Activated CD4-positive, alpha-beta T cell treated with anti-CD3 and anti-CD28 coated beads, Interleukin-2, Interleukin-4, amounts not matched to agents 100 ng/mL and 50 ng/mL, durations not matched to agents 16 hours and 8 hours (primary cell): Measurements from ENCODE around the gene PSME3.

Source experiments
- DNase-seq: peaks from one replicate; pipeline ENCODE4 v3.0.0-alpha.2; 2020; ENCODE audit warnings: low spot score

PSME3 gene

GRCh38 chr17:42817866-42818265 is 15.3 kb upstream of the PSME3 start:
- no peak for DNase-seq

DNA sequence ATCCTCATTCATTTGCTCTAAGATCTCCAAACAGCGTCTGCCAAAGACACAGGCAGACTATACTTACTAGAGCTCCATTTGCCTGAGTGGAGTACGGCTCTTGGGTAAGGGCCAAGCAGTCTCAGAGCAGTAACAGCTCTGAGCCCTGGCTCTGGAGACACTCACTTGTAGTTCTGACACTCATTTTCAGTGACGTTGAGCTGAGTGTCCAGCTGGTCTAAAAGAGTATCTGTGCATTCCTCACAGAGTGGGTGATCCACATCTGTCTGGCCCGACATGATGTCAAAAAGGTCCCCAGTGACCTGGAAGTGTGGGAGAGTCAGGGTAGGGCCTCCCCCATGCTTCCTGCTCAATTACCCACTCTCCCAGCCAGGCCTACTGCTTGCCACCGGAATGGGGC is 14.8 kb upstream of the PSME3 start:
- no peak for DNase-seq

DNA sequence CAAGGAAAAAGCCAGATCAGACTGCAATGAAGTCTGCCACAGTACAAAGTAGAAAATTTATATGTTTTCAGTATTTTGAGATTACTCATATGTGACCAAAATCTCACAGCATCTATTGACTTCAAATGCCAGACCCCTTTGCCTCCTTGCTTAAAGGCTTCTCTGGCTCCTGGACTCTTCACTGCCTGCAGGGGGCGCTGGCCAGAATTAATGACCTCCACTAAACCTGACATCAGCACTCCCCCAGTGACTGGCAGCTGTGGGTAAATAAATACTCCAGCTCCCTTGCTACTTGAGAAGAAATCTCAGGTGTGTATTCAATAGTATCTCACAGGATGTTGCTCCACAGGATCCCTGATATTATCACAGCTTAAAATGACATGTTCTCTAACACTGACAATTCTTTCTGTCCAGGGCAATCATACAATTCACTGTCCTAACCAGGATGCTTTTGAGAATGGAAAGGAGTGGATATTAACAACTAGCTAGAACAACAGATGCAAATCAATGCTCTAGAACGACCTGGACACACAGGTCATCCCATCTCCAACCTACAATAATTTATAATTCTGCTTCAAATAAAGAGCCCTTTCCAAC is 13.2 kb upstream of the PSME3 start:
- DNase-seq: peak; percentile 70

GRCh38 chr17:42821176-42821575 is 12.0 kb upstream of the PSME3 start:
- DNase-seq: no peak

GRCh38 chr17:42827472-42827871 is 5.7 kb upstream of the PSME3 start:
- DNase-seq: no peak

GRCh38 chr17:42830971-42831370 is 2.2 kb upstream of the PSME3 start:
- no peak for DNase-seq

DNA sequence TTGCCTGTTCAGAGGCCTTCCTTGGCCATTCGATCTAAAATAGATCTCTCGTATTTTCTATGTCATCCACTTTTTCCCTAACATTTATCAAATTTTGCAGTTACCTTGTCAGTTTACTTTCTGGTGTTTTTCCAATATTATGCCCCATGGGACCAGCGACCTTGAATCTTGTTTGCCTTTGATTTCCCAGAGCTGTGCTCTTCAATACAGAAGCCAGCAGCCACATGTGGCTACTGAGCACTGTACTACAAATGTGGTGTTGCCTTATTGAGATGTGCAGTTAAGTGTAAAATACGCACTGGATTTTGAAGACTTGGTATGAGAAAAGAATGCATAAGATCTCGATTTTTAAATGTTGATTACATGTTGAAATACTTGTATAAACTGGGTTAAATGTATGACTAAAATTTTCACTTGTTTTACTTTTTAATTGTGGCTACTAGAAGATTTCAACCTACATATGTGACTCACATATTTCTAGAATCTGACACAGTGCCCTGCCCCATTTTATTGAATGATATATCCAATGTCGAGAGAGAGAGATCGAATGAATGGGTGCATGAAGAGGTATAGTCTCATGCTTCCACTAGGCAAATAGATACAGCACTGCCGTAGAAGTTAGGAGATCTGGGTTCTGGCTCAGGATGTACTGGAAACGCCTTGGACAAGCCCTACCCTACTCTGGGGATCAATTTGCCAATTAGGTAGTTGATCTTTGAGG is 824 bp upstream of the PSME3 start:
- no peak for DNase-seq

DNA sequence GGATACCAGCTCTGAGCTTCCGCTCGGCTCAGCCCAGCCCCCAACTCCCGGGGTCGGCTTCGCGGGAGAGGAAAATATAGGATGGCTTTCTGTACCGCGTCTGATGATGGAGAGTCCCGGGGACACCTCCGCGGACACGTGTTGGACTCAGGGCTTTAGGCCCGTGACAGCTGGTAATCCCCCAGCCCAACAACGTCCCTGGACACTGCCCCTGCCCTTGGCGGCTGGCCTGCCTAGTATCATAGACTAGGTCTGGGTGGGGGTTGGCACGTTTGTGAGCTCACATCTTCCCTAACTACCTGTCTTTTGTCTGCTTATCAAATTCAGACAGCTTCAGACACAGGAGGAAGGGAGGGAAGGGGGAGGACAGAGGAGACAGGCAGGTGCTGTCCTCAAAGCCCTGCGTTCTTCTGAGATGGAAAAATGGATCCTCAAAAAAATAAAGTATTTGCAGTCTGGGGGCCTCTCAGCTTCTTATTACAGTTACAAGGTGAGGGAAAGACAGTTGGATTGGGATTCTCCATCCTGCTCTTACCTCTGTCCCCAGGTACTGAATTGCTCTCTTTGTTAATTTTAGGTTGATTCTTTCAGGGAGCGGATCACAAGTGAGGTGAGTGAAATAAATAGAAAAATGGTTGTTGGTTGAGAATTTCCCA is 698 bp downstream of the PSME3 start:
- peak; percentile 6 for DNase-seq

- no peak for DNase-seq
Measured at GRCh38 chr17:42835732-42836131, 2.5 kb downstream of the PSME3 start.

DNA sequence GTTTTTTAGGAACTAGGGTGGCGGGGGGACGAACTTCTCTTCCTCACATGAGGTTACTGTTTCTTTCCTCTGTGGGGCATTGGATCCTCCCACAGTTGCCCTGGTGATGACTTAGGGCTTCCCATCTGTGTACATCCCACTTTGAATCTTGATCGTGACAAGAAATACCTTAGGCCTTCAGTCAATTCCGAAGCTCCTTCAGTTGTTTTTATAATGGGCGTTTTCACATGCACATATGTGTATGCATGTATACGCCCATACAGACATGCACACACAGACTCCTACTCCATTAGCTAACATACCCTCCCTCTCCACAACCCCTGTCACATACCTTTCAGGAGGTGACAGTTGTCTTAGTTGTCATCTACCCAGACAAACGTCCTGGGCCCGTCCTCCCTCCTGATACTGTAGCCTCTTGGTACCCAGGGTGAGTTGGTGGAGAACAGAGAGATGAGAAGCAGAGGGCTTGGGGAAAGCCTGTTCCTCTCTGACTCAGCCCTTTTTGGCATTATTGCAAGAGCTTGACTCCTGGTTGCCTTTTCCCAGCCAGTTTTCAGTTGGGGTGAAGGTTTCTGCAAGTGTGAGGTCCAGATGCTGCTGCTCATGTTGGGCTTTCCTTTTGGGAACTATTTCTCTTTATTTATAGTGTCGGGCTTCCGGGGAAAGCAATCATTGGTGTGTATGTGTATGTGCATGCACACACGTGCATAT is 8.9 kb downstream of the PSME3 start:
- no peak for DNase-seq

DNA sequence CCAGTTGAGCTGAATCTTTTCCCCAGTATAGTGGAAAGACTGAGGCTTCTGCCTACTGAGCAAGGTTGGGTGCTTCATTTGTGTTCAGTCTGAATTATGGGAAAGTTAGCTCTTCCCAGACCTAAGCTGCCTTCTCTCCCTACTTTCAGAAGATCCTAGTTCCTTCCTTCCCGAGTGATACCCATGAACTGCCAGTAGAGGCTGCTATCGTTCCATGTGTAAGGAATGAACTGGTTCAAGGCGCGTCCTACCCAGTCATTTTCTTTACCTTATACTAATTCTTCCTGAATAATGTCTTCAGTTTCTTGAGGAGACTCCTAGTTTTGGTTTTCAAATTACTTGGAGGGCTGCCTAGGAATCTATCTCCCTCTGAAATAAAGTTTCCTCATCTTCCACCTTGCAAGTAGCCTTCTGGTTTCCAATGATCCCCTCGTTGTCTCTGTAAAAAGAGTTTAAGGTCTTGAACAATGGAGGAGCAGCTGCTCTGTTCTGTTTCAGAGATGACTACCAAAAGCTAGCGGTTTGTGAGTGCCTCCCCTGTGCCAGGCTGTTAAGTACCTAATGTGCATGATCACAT is 10.2 kb downstream of the PSME3 start:
- DNase-seq: no peak

DNA sequence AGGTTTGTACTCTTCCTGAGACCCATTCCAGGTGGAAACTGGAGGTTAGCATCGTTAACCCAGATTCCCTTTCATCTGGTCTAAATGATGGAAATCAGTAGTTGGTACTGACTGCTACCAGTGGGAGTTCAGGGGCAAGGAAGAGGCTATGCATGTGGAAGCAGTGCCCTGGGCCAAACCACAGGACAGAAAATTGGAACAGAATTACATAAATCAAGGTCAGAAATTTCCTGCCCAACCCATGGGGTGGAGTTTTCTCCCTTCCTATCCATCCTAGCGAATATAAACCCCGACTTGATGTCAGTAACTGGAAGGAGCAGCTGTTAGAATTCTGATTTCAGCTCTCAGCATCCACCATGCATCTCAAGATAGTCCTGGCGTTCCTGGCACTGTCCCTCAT is 11.1 kb downstream of the PSME3 start, which contains the start of gene AOC2:
Gene AOC2, plus strand, starts transcription at position 310 of the 400 bp plus-strand sequence. Its CDS starts 47 bp downstream, at position 357.
- no peak for DNase-seq

- no peak for DNase-seq
Measured at GRCh38 chr17:42844761-42845555, 11.8 kb downstream of the PSME3 start.

GRCh38 chr17:42845556-42845917 is 12.3 kb downstream of the PSME3 start:
- no peak for DNase-seq

DNA sequence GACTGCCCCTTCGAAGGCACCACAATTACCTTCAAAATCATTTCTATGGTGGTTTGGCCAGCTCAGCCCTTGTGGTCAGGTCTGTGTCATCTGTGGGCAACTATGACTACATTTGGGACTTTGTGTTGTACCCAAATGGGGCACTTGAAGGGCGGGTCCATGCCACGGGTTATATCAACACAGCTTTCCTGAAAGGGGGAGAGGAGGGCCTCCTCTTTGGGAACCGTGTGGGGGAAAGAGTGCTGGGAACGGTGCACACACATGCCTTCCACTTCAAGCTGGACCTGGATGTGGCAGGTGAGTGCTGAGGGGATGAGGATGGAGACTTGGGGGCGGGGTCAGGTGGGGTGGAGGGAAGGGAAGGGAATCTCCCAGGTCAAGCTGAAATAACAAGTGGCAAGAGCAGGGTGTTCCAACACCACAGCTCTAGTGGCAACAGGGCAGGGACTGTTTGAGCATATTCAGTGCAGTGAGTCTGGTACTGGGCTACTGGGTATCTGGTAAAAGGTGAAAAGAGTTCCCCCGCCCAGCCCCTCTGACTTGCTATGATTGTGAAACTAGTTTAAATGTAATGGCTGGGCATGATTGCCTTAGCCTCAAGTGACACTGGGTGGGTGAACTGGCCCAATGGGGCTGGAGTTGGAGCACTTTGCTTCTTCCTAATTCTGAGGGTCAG is 12.9 kb downstream of the PSME3 start:
- DNase-seq: peak; percentile 62

GRCh38 chr17:42846594-42847280 is 13.5 kb downstream of the PSME3 start:
- DNase-seq: no peak

GRCh38 chr17:42848093-42848492 is 14.9 kb downstream of the PSME3 start:
- no peak for DNase-seq

DNA sequence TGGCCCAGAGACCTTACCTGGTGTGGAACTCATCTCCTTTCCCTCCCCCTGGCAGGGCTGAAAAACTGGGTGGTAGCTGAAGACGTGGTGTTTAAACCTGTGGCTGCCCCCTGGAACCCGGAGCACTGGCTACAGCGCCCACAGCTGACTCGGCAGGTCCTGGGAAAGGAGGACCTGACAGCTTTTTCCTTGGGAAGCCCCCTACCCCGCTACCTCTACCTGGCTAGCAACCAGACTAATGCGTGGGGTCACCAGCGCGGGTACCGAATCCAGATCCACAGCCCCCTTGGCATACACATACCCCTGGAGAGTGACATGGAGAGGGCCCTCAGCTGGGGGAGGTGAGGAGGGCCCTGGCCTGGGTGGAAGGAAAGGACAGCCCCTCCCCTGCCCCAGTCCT is 15.8 kb downstream of the PSME3 start:
- no peak for DNase-seq

- no peak for DNase-seq
Measured at GRCh38 chr17:42849451-42850181, 16.4 kb downstream of the PSME3 start.

GRCh38 chr17:42850954-42851353 is 17.8 kb downstream of the PSME3 start, which contains the start of gene AOC3:
Gene AOC3, plus strand, starts transcription at chr17:42851199. Its CDS starts 145 bp downstream, at chr17:42851344.
- DNase-seq: no peak
